HCT116 (cell line): ENCODE results near the gene PF4V1. TPM values are rescaled to one million over a fixed set of nuclear protein-coding genes. Genes with fewer than 3 reads are reported as not detected.

Source experiments
- ATAC-seq: fragments of 200-7000 bp; cut with Tn5 transposase; 2 replicates; pipeline ENCODE4 v1.9.1; 2020; ENCODE audit warnings: mild to moderate bottlenecking, moderate library complexity
- BruUV-seq: library from RNA; stranded (reverse); fragments of 400-500 nt; replicated peaks from 2 replicates; lab custom pipeline; 2021; lab: Mats Ljungman, UMichigan
- CTCF ChIA-PET: fragments of 300-600 bp; sonication (Branson Sonifier 250); formaldehyde crosslinking; loops from one replicate; lab custom pipeline; 2021; ENCODE audit warnings: antibody characterized with exemption; lab: Charles Lee
- POLR2A ChIA-PET: fragments of 300-600, 350-600 bp; sonication (Branson Sonifier 250); formaldehyde crosslinking; loops from one replicate; lab custom pipeline; 2021; ENCODE audit warnings: antibody characterized with exemption; lab: Charles Lee
- RAD21 ChIA-PET, 2 experiments: fragments of 300-600 bp; sonication (Branson Sonifier 250); formaldehyde crosslinking; loops; one replicate each; lab custom pipeline; 2023; ENCODE audit warnings: low total read pairs in 2 of 2; ENCODE audit not compliant: uncharacterized antibody in 2 of 2, unreplicated experiment in 2 of 2, low non-redundant PET in 1 of 2; lab: Charles Lee
- DNase-seq: peaks from one replicate; pipeline ENCODE4 v3.0.0-alpha.2; 2010; ENCODE audit warnings: low read depth, low spot score
- H2AFZ ChIP-seq: fragments of 200-600 bp; shearing (Covaris generic), sonication (generic); 2 replicates; pipeline ENCODE4 v1.6.1; 2017; ENCODE audit warnings: low read depth, mixed run types, mixed read lengths, antibody characterized with exemption, low read length; ENCODE audit not compliant: poor library complexity, severe bottlenecking
- H3K27ac ChIP-seq: 2 replicates; pipeline ENCODE4 v1.5.1; 2012; ENCODE audit warnings: low read depth, low read length
- H3K27me3 ChIP-seq: fragments of 200-600 bp; sonication (generic); 2 replicates; pipeline ENCODE4 v1.6.1; 2016; ENCODE audit warnings: mixed run types, low read length, mixed read lengths; ENCODE audit not compliant: insufficient read depth
- H3K36me3 ChIP-seq, 2 experiments: fragments of 200-500 bp in 1 of 2; fragments of 200-600 bp in 1 of 2; sonication (Bioruptor generic) in 1 of 2; sonication (generic) in 1 of 2; 2 replicates each; pipeline versions ENCODE4 v1.5.1 to v1.6.1; 2014 to 2016; ENCODE audit warnings: low read length in 2 of 2, inconsistent platforms in 1 of 2, mixed read lengths in 1 of 2, mixed run types in 1 of 2; ENCODE audit not compliant: insufficient read depth in 2 of 2, control insufficient read depth in 1 of 2
- H3K4me1 ChIP-seq, 2 experiments: fragments of 200-600 bp in 1 of 2; sonication (generic) in 1 of 2; 2 replicates each; pipeline versions ENCODE4 v1.5.1 to v1.6.1; 2012 to 2017; ENCODE audit warnings: low read length in 2 of 2, inconsistent platforms in 1 of 2, mild to moderate bottlenecking in 1 of 2, mixed read lengths in 1 of 2, mixed run types in 1 of 2, moderate library complexity in 1 of 2; ENCODE audit not compliant: insufficient read depth in 2 of 2, control insufficient read depth in 1 of 2
- H3K4me2 ChIP-seq: fragments of 200-600 bp; sonication (generic); 2 replicates; pipeline ENCODE4 v1.6.1; 2017; ENCODE audit warnings: mixed run types, low read length, mixed read lengths
- H3K4me3 ChIP-seq, 2 experiments: fragments of 200-600 bp in 1 of 2; sonication (generic) in 1 of 2; replicated peaks in 1 of 2; 2 replicates each; pipeline ENCODE4 v1.5.1; 2011 to 2016; ENCODE audit warnings: low read length in 2 of 2, control low read depth in 1 of 2, low read depth in 1 of 2, mild to moderate bottlenecking in 1 of 2, mixed read lengths in 1 of 2, mixed run types in 1 of 2
- H3K79me2 ChIP-seq: fragments of 200-600 bp; sonication (generic); 2 replicates; pipeline ENCODE4 v1.6.1; 2017; ENCODE audit warnings: mild to moderate bottlenecking, mixed run types, low read length, moderate library complexity, mixed read lengths; ENCODE audit not compliant: insufficient read depth
- H3K9ac ChIP-seq: fragments of 200-600 bp; sonication (generic); 2 replicates; pipeline ENCODE4 v1.6.1; 2016; ENCODE audit warnings: low read length, mixed read lengths
- H3K9me2 ChIP-seq: fragments of 200-600 bp; sonication (generic), shearing (Covaris generic); 2 replicates; pipeline ENCODE4 v1.6.1; 2017; ENCODE audit warnings: mixed run types, mild to moderate bottlenecking, moderate library complexity; ENCODE audit not compliant: insufficient read depth
- H3K9me3 ChIP-seq, 2 experiments: fragments of 200-500 bp in 1 of 2; fragments of 200-600 bp in 1 of 2; sonication (Bioruptor generic) in 1 of 2; sonication (generic) in 1 of 2; 2 replicates each; pipeline ENCODE4 v1.6.1; 2014 to 2017; ENCODE audit warnings: low read length in 2 of 2, mixed read lengths in 2 of 2, inconsistent platforms in 1 of 2, low read depth in 1 of 2, mild to moderate bottlenecking in 1 of 2, mixed run types in 1 of 2, moderate library complexity in 1 of 2; ENCODE audit not compliant: control insufficient read depth in 1 of 2, insufficient read depth in 1 of 2
- H4K20me1 ChIP-seq: fragments of 200-600 bp; sonication (generic), shearing (Covaris generic); 2 replicates; pipeline ENCODE4 v1.6.1; 2017; ENCODE audit warnings: mixed run types, mild to moderate bottlenecking, moderate library complexity; ENCODE audit not compliant: insufficient read depth
- ELF1 ChIP-seq: IDR thresholded peaks from 2 replicates; pipeline ENCODE4 v1.6.1; 2012; ENCODE audit warnings: low read depth, borderline replicate concordance
- EZH2phosphoT487 ChIP-seq: fragments of 200-600 bp; IDR thresholded peaks from 2 replicates; pipeline ENCODE4 v1.6.1; 2018; ENCODE audit warnings: antibody characterized with exemption, borderline replicate concordance
- REST ChIP-seq: IDR thresholded peaks from 2 replicates; pipeline ENCODE4 v1.6.1; 2012; ENCODE audit warnings: low read depth
- TCF7L2 ChIP-seq: IDR thresholded peaks from 2 replicates; pipeline ENCODE4 v1.7.0; 2011; ENCODE audit warnings: borderline replicate concordance, inconsistent platforms; ENCODE audit not compliant: insufficient read depth, insufficient read length; ENCODE audit errors: extremely low read depth
- YY1 ChIP-seq: IDR thresholded peaks from 2 replicates; pipeline ENCODE4 v1.6.1; 2011; ENCODE audit warnings: low read length, low read depth, moderate library complexity, mild to moderate bottlenecking; ENCODE audit not compliant: insufficient replicate concordance; ENCODE audit errors: extremely low read depth
- intact Hi-C: fragments of 100-400 bp; cut with micrococcal nuclease; formaldehyde crosslinking; loops from 2 replicates; pipeline ENCODE4 v1.10.0; 2022
- total RNA-seq: library from RNA; stranded (reverse); gene quantifications from one replicate; pipeline ENCODE4 v1.2.1, GENCODE V29; 2021; ENCODE audit not compliant: unreplicated experiment
- TF ChIP-seq, protein P1 (sequence below): IDR thresholded peaks from 2 replicates; pipeline ENCODE4 v1.6.1; 2012

PF4V1 gene
- total RNA-seq, 1 experiment from 2014 or later, result not detected

DNA sequence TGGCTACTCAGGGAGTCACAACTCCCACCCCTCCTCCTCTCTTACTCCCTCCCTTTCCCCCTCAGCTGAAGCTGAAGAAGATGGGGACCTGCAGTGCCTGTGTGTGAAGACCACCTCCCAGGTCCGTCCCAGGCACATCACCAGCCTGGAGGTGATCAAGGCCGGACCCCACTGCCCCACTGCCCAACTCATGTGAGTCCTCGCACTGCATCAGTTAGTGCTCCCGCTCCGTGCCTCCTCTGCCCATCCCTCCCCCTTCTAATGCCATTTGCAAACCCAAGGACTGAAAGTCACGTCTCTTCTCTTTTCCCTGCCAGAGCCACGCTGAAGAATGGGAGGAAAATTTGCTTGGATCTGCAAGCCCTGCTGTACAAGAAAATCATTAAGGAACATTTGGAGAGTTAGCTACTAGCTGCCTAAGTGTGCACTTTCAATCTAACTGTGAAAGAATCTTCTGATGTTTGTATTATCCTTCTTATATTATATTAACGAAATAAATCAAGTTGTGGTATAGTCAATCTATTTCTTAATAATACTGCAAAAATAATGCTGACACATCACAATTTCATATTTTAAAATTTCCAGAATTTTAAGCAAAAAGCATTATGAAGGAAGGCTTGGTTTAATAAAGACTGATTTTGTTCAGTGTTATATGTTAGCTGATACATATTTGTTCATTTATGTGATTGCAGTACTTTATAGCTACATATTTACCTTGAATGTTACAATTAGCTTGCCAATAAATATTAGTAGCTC is 800 bp downstream of the PF4V1 start (continued):
- TF ChIP-seq REST, result no peak
- no peak for TF ChIP-seq YY1
- TF ChIP-seq TCF7L2, result no peak
- TF ChIP-seq, protein P1, sequence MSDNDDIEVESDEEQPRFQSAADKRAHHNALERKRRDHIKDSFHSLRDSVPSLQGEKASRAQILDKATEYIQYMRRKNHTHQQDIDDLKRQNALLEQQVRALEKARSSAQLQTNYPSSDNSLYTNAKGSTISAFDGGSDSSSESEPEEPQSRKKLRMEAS, result no peak
- TF ChIP-seq, all 23 proteins: peak for 0

GRCh38 chr4:73855406-73855805 is 2.3 kb downstream of the PF4V1 start:
- ChIA-PET POLR2A (no interaction called here), RAD21 (no interaction called here), CTCF (no interaction called here)
- no peaks in the 10 kb centered on the region for H4K20me1 ChIP-seq
- no peak overlapping the region for H3K4me2 ChIP-seq
- no peaks in the 10 kb centered on the region for H3K4me1 ChIP-seq
- intact Hi-C loops, result no loop called here
- no peak overlapping the region for H3K9ac ChIP-seq
- no peak for TF ChIP-seq REST
- TF ChIP-seq ELF1, result no peak
- no peak for TF ChIP-seq EZH2phosphoT487
- H3K27ac ChIP-seq, result no peak overlapping the region
- no peak overlapping the region for H2AFZ ChIP-seq
- no peaks in the 10 kb centered on the region for H3K36me3 ChIP-seq
- no peak overlapping the region for H3K4me3 ChIP-seq
- H3K9me2 ChIP-seq, result no peaks in the 10 kb centered on the region
- H3K79me2 ChIP-seq, result no peaks in the 10 kb centered on the region
- no peaks in the 10 kb centered on the region for H3K9me3 ChIP-seq
- no peak for ATAC-seq
- H3K27me3 ChIP-seq, result no peaks in the 10 kb centered on the region
- DNase-seq, result no peak
- BruUV-seq, result no TSS peak
